ENCODE results near the gene CAMK1D.
A peak's percentile ranks its signal among the peaks of the same experiment; 100 is the strongest.
"Not testable (repeated sequence)": the region's sequence is repeated elsewhere in the genome, so short reads cannot be mapped to it uniquely, and the experiment has no call there.

CAMK1D gene

DNA sequence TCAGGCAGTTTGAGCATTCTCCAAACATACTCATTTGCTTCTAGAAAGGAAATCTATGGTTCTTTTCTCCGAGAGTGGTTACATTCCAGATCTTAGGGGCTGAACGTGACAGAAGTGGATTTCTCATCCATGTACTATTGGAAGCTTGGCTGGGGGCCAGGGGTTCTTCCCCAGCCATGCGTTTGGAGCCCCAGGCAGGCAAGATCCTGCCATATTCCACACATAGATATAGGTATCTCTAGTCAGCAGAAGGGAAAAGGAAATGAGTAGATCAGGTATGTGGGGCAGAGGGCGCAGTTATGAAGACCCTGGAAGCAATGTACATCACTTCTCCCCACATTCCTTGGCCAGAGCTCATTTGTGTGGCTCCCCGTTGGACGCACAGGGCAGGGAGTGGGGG is 352.3 kb downstream of the CAMK1D start:
- no peak for DNase-seq (ENCODE audit: low spot score)

- no peak for DNase-seq (ENCODE audit: low spot score)
Measured at GRCh38 chr10:12702215-12702770, 352.9 kb downstream of the CAMK1D start.

DNA sequence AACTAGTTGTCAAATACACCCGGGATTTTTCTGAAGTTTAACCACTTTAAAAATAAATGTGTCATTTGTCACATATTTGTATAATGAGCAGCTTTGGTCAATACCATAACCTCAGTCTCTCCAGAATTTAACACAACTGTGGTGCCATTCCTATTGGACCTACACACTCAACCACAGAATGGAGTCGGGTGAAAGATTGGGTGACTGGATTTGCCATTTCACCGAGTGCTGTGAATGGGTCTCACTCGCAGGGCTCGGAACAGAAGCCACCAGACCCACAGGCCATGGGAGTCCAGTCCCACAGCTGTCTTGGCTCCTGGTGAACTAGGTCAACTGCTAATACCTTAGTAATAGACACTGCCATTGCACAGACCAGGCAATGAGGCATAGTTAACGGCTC is 353.8 kb downstream of the CAMK1D start:
- DNase-seq (ENCODE audit: low spot score) = no peak

- no peak for DNase-seq (ENCODE audit: low spot score)
Measured at GRCh38 chr10:12703813-12704212, 354.5 kb downstream of the CAMK1D start.

GRCh38 chr10:12704488-12704887 is 355.1 kb downstream of the CAMK1D start:
- DNase-seq (ENCODE audit: low spot score) = no peak

DNA sequence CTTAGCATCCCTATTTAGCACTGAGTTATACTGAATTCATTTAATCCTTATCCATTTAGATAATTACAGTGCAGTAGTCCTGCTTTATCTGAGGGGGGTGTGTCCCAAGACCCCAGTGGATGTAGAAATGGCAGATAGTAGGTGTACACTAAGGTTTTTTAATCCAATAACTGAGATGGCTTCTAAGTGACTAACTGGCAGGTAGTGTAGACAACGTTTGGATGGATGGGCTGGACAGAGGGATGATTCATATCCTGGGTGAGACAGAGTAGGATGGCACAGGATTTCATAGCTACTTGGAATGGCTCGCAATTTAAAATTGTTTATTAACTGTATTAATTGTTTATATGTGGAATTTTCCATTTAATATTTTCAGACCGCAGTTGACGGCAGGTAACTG is 356.6 kb downstream of the CAMK1D start:
- DNase-seq (ENCODE audit: low spot score) = no peak

- DNase-seq (ENCODE audit: low spot score) = peak; percentile 20
Measured at GRCh38 chr10:12707461-12708185, 358.3 kb downstream of the CAMK1D start.

GRCh38 chr10:12709000-12709401 is 359.7 kb downstream of the CAMK1D start:
- no peak for DNase-seq (ENCODE audit: low spot score)

- DNase-seq (ENCODE audit: low spot score) = no peak
Measured at GRCh38 chr10:12709521-12709963, 360.2 kb downstream of the CAMK1D start.

- DNase-seq (ENCODE audit: low spot score) = no peak
Measured at GRCh38 chr10:12710157-12710556, 360.8 kb downstream of the CAMK1D start.

- peak; percentile 73 for DNase-seq (ENCODE audit: low spot score)
Measured at GRCh38 chr10:12710594-12711349, 361.4 kb downstream of the CAMK1D start.

DNA sequence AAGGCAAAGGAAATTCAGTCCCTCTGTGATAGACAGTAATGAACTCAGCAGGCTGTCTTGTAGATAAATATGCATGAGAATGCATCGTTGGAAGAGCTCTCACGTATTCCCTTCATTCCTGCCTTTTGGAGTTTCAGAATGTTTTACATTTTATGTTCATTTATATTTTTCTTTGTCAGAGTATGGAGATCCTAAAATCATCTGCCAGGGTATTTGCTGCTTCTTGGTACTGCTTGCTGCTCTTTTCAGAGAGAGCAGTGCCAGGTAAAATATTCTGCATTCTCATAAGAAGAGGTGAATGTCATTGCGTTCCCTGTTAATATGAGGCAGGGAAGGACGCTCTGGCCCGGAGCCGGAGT is 362.0 kb downstream of the CAMK1D start:
- no peak for DNase-seq (ENCODE audit: low spot score)

- DNase-seq (ENCODE audit: low spot score) = no peak
Measured at GRCh38 chr10:12712293-12712983, 363.1 kb downstream of the CAMK1D start.

GRCh38 chr10:12712984-12713316 is 363.6 kb downstream of the CAMK1D start:
- DNase-seq (ENCODE audit: low spot score) = not testable (repeated sequence)

- DNase-seq (ENCODE audit: low spot score) = no peak
Measured at GRCh38 chr10:12716042-12716441, 366.7 kb downstream of the CAMK1D start.

GRCh38 chr10:12717981-12718707 is 368.8 kb downstream of the CAMK1D start:
- DNase-seq (ENCODE audit: low spot score) = no peak

DNA sequence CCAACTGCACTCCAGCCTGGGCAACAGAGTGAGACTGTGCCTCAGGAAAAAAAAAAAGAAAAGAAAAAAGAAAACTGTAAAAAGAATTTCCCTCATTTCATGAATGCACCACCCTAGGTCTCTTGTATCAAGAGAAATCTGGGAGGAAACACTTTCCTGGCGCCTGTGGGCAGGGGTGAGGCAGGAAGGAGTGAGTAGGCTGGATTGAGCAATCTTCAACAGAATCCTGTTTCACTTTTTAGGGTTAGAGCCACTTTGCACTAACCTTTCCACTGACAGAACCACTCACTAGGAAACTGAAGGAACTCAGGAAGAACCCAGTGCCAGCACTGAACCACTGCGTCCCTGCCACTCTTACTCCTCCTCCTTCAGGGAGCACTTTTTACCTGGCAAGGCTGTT is 370.0 kb downstream of the CAMK1D start:
- no peak for DNase-seq (ENCODE audit: low spot score)

DNA sequence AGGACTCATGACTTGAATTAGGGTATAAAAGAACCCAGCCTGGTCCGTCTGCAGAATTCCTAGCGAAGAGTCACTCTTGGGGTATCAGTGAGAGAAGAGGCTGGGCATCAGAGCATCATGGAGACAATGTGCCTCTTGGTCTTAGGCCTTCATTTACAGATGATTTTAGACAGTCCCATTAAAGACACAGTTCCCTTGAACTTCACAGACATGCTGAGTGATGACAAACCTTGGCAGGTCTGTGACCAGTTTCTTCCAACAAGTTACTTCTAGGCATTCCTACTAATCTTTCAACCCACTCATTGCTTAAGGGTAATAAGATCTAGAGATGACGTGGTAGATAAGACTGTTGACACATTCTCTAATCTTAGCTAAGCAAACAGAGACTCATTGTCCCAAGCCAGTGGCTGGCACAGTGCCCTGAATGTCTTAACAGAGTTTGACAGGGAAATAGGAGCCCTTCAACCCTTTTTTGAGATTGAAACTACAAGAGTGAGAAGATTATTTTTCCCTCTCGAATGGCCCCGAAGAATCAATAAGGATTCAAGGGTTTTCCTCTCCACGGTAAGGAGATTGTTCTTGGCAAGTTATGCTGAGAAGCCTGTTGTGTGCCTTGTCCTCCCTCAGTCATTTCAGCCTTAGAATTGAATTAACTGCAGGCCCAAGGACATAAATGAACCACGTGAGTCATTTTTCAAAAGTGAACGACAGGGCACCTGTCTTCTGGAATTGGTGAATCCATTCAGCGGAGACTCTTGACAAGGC is 371.1 kb downstream of the CAMK1D start:
- DNase-seq (ENCODE audit: low spot score) = peak; percentile 42

- DNase-seq (ENCODE audit: low spot score) = no peak
Measured at GRCh38 chr10:12721334-12721733, 372.0 kb downstream of the CAMK1D start.

GRCh38 chr10:12723220-12723619 is 373.9 kb downstream of the CAMK1D start:
- DNase-seq (ENCODE audit: low spot score) = no peak
